Activated CD8-positive, alpha-beta memory T cell treated with anti-CD3 and anti-CD28 coated beads, Interleukin-2, amount 50 U/mL, for 48 hours (primary cell): Measurements from ENCODE around the gene EEF1A2.
A peak's percentile ranks its signal among the peaks of the same experiment; 100 is the strongest.

Experiments used
- DNase-seq: peaks from one replicate; pipeline ENCODE4 v3.0.0-alpha.2; 2020

EEF1A2 gene

GRCh38 chr20:63498960-63499337 lies at the start of gene EEF1A2:
TSS of gene EEF1A2 (minus strand) at chr20:63499083. CDS start at chr20:63497763, 1,320 bp downstream.
- no peak for DNase-seq

GRCh38 chr20:63548542-63548941 lies 49.7 kb upstream of the EEF1A2 start:
- no peak for DNase-seq

- DNase-seq: no peak
Measured at GRCh38 chr20:63547725-63548480, 49.0 kb upstream of the EEF1A2 start, which contains the start of gene SRMS. TSS of gene SRMS (minus strand) at chr20:63547749. CDS start at chr20:63547463, 286 bp downstream.

- DNase-seq: no peak
Measured at GRCh38 chr20:63546956-63547724, 48.3 kb upstream of the EEF1A2 start.

GRCh38 chr20:63546256-63546955 lies 47.5 kb upstream of the EEF1A2 start:
- DNase-seq: no peak

- no peak for DNase-seq
Measured at GRCh38 chr20:63545814-63546213, 46.9 kb upstream of the EEF1A2 start.

- DNase-seq: no peak
Measured at GRCh38 chr20:63544958-63545516, 46.2 kb upstream of the EEF1A2 start.

- no peak for DNase-seq
Measured at GRCh38 chr20:63544241-63544957, 45.5 kb upstream of the EEF1A2 start.

- DNase-seq: no peak
Measured at GRCh38 chr20:63543733-63544132, 44.9 kb upstream of the EEF1A2 start.

- no peak for DNase-seq
Measured at GRCh38 chr20:63543131-63543530, 44.2 kb upstream of the EEF1A2 start.

- DNase-seq: no peak
Measured at GRCh38 chr20:63542696-63543095, 43.8 kb upstream of the EEF1A2 start.

- DNase-seq: no peak
Measured at GRCh38 chr20:63542031-63542559, 43.2 kb upstream of the EEF1A2 start.

- DNase-seq: no peak
Measured at GRCh38 chr20:63541371-63541770, 42.5 kb upstream of the EEF1A2 start.

GRCh38 chr20:63540417-63541186 lies 41.7 kb upstream of the EEF1A2 start:
- no peak for DNase-seq

- DNase-seq: no peak
Measured at GRCh38 chr20:63539441-63540370, 40.8 kb upstream of the EEF1A2 start.

GRCh38 chr20:63539092-63539430 lies 40.2 kb upstream of the EEF1A2 start:
- DNase-seq: no peak

GRCh38 chr20:63538204-63539091 lies 39.6 kb upstream of the EEF1A2 start:
- DNase-seq: no peak

GRCh38 chr20:63537525-63538203 lies 38.8 kb upstream of the EEF1A2 start:
- peak; percentile 97 for DNase-seq
